HCT116 (cell line): Measurements from ENCODE around the gene EME1. TPM values are rescaled to one million over a fixed set of nuclear protein-coding genes. Genes with fewer than 3 reads are reported as not detected.

ENCODE experiments used
- ATAC-seq: fragments of 200-7000 bp; cut with Tn5 transposase; 2 replicates; pipeline ENCODE4 v1.9.1; 2020; ENCODE audit warnings: mild to moderate bottlenecking, moderate library complexity
- BruUV-seq: library from RNA; stranded (reverse); fragments of 400-500 nt; replicated peaks from 2 replicates; lab custom pipeline; 2021; lab: Mats Ljungman, UMichigan
- CTCF ChIA-PET: fragments of 300-600 bp; sonication (Branson Sonifier 250); formaldehyde crosslinking; loops from one replicate; lab custom pipeline; 2021; ENCODE audit warnings: antibody characterized with exemption; lab: Charles Lee
- POLR2A ChIA-PET: fragments of 300-600, 350-600 bp; sonication (Branson Sonifier 250); formaldehyde crosslinking; loops from one replicate; lab custom pipeline; 2021; ENCODE audit warnings: antibody characterized with exemption; lab: Charles Lee
- RAD21 ChIA-PET, 2 experiments: fragments of 300-600 bp; sonication (Branson Sonifier 250); formaldehyde crosslinking; loops; one replicate each; lab custom pipeline; 2023; ENCODE audit warnings: low total read pairs in 2 of 2; ENCODE audit not compliant: uncharacterized antibody in 2 of 2, unreplicated experiment in 2 of 2, low non-redundant PET in 1 of 2; lab: Charles Lee
- DNase-seq: peaks from one replicate; pipeline ENCODE4 v3.0.0-alpha.2; 2010; ENCODE audit warnings: low read depth, low spot score
- H2AFZ ChIP-seq: fragments of 200-600 bp; shearing (Covaris generic), sonication (generic); 2 replicates; pipeline ENCODE4 v1.6.1; 2017; ENCODE audit warnings: low read depth, mixed run types, mixed read lengths, antibody characterized with exemption, low read length; ENCODE audit not compliant: poor library complexity, severe bottlenecking
- H3K27ac ChIP-seq: 2 replicates; pipeline ENCODE4 v1.5.1; 2012; ENCODE audit warnings: low read depth, low read length
- H3K27me3 ChIP-seq: fragments of 200-600 bp; sonication (generic); 2 replicates; pipeline ENCODE4 v1.6.1; 2016; ENCODE audit warnings: mixed run types, low read length, mixed read lengths; ENCODE audit not compliant: insufficient read depth
- H3K36me3 ChIP-seq, 2 experiments: fragments of 200-500 bp in 1 of 2; fragments of 200-600 bp in 1 of 2; sonication (Bioruptor generic) in 1 of 2; sonication (generic) in 1 of 2; 2 replicates each; pipeline versions ENCODE4 v1.5.1 to v1.6.1; 2014 to 2016; ENCODE audit warnings: low read length in 2 of 2, inconsistent platforms in 1 of 2, mixed read lengths in 1 of 2, mixed run types in 1 of 2; ENCODE audit not compliant: insufficient read depth in 2 of 2, control insufficient read depth in 1 of 2
- H3K4me1 ChIP-seq, 2 experiments: fragments of 200-600 bp in 1 of 2; sonication (generic) in 1 of 2; 2 replicates each; pipeline versions ENCODE4 v1.5.1 to v1.6.1; 2012 to 2017; ENCODE audit warnings: low read length in 2 of 2, inconsistent platforms in 1 of 2, mild to moderate bottlenecking in 1 of 2, mixed read lengths in 1 of 2, mixed run types in 1 of 2, moderate library complexity in 1 of 2; ENCODE audit not compliant: insufficient read depth in 2 of 2, control insufficient read depth in 1 of 2
- H3K4me2 ChIP-seq: fragments of 200-600 bp; sonication (generic); 2 replicates; pipeline ENCODE4 v1.6.1; 2017; ENCODE audit warnings: mixed run types, low read length, mixed read lengths
- H3K4me3 ChIP-seq, 2 experiments: fragments of 200-600 bp in 1 of 2; sonication (generic) in 1 of 2; replicated peaks in 1 of 2; 2 replicates each; pipeline ENCODE4 v1.5.1; 2011 to 2016; ENCODE audit warnings: low read length in 2 of 2, control low read depth in 1 of 2, low read depth in 1 of 2, mild to moderate bottlenecking in 1 of 2, mixed read lengths in 1 of 2, mixed run types in 1 of 2
- H3K79me2 ChIP-seq: fragments of 200-600 bp; sonication (generic); 2 replicates; pipeline ENCODE4 v1.6.1; 2017; ENCODE audit warnings: mild to moderate bottlenecking, mixed run types, low read length, moderate library complexity, mixed read lengths; ENCODE audit not compliant: insufficient read depth
- H3K9ac ChIP-seq: fragments of 200-600 bp; sonication (generic); 2 replicates; pipeline ENCODE4 v1.6.1; 2016; ENCODE audit warnings: low read length, mixed read lengths
- H3K9me2 ChIP-seq: fragments of 200-600 bp; sonication (generic), shearing (Covaris generic); 2 replicates; pipeline ENCODE4 v1.6.1; 2017; ENCODE audit warnings: mixed run types, mild to moderate bottlenecking, moderate library complexity; ENCODE audit not compliant: insufficient read depth
- H3K9me3 ChIP-seq, 2 experiments: fragments of 200-500 bp in 1 of 2; fragments of 200-600 bp in 1 of 2; sonication (Bioruptor generic) in 1 of 2; sonication (generic) in 1 of 2; 2 replicates each; pipeline ENCODE4 v1.6.1; 2014 to 2017; ENCODE audit warnings: low read length in 2 of 2, mixed read lengths in 2 of 2, inconsistent platforms in 1 of 2, low read depth in 1 of 2, mild to moderate bottlenecking in 1 of 2, mixed run types in 1 of 2, moderate library complexity in 1 of 2; ENCODE audit not compliant: control insufficient read depth in 1 of 2, insufficient read depth in 1 of 2
- H4K20me1 ChIP-seq: fragments of 200-600 bp; sonication (generic), shearing (Covaris generic); 2 replicates; pipeline ENCODE4 v1.6.1; 2017; ENCODE audit warnings: mixed run types, mild to moderate bottlenecking, moderate library complexity; ENCODE audit not compliant: insufficient read depth
- ELF1 ChIP-seq: IDR thresholded peaks from 2 replicates; pipeline ENCODE4 v1.6.1; 2012; ENCODE audit warnings: low read depth, borderline replicate concordance
- EZH2 ChIP-seq: fragments of 200-600 bp; sonication (generic); IDR thresholded peaks from 2 replicates; pipeline ENCODE4 v1.6.1; 2017; ENCODE audit warnings: antibody characterized with exemption, mixed run types
- POLR2A ChIP-seq: IDR thresholded peaks from 2 replicates; pipeline ENCODE4 v1.7.0; 2011; ENCODE audit warnings: borderline replicate concordance; ENCODE audit not compliant: insufficient read depth, insufficient read length; ENCODE audit errors: extremely low read depth
- POLR2AphosphoS5 ChIP-seq: IDR thresholded peaks from 2 replicates; pipeline ENCODE4 v1.6.1; 2011; ENCODE audit warnings: mild to moderate bottlenecking, low read depth, low read length, moderate library complexity
- intact Hi-C: fragments of 100-400 bp; cut with micrococcal nuclease; formaldehyde crosslinking; loops from 2 replicates; pipeline ENCODE4 v1.10.0; 2022
- total RNA-seq: library from RNA; stranded (reverse); gene quantifications from one replicate; pipeline ENCODE4 v1.2.1, GENCODE V29; 2021; ENCODE audit not compliant: unreplicated experiment
- TF ChIP-seq, protein P1 (sequence below): IDR thresholded peaks from 2 replicates; pipeline ENCODE4 v1.6.1; 2012
- TF ChIP-seq, protein P2 (sequence below): IDR thresholded peaks from 2 replicates; pipeline ENCODE4 v1.6.1; 2012; ENCODE audit warnings: low read depth

The EME1 gene
- total RNA-seq, 1 experiment from 2014 or later = 31.8 TPM

DNA sequence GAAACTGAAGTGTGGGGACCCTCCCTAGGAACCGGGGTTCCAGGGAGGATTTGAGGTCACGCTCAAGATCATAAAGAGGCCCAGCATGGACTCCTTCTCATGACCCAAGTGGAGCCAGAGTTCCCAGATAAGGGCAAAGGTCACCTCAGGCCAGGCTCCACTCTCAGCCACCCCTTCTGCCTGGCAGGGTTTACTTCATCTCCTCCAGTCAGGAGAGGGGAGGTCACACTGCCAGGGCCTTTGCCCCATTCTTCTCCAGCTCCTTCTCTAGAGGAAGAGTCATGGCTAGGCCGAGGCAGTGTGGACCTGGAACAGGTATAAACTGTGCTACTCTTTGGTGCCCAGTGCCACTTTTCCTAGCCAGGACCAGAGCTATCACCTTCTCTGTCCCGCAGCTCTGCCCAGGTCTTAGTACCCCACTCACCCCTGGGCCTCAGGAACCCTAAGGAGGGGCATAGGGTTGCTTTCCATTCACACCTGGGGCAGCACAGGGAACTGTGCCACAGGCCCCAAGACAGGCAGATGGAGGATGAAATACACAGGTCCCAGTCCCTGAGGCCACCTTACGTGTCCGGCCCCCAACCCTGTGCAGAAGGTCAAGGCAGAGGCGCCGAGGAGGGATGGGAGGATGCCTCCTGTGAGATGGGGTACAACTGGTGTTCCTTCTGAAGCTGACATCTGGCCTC lies 52.1 kb downstream of the EME1 start:
- H3K9ac ChIP-seq = peak overlapping the region; percentile 59; the same call in 1 of the 2 replicates
- ATAC-seq (no peak), DNase-seq (no peak)
- H3K27ac ChIP-seq = peak overlapping the region; percentile 56; the same call in 1 of the 2 replicates
- no peak for TF ChIP-seq ELF1
- no peak for TF ChIP-seq POLR2AphosphoS5
- TF ChIP-seq, protein P1, sequence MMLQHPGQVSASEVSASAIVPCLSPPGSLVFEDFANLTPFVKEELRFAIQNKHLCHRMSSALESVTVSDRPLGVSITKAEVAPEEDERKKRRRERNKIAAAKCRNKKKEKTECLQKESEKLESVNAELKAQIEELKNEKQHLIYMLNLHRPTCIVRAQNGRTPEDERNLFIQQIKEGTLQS = no peak
- no peak for TF ChIP-seq POLR2A
- TF ChIP-seq, protein P2, sequence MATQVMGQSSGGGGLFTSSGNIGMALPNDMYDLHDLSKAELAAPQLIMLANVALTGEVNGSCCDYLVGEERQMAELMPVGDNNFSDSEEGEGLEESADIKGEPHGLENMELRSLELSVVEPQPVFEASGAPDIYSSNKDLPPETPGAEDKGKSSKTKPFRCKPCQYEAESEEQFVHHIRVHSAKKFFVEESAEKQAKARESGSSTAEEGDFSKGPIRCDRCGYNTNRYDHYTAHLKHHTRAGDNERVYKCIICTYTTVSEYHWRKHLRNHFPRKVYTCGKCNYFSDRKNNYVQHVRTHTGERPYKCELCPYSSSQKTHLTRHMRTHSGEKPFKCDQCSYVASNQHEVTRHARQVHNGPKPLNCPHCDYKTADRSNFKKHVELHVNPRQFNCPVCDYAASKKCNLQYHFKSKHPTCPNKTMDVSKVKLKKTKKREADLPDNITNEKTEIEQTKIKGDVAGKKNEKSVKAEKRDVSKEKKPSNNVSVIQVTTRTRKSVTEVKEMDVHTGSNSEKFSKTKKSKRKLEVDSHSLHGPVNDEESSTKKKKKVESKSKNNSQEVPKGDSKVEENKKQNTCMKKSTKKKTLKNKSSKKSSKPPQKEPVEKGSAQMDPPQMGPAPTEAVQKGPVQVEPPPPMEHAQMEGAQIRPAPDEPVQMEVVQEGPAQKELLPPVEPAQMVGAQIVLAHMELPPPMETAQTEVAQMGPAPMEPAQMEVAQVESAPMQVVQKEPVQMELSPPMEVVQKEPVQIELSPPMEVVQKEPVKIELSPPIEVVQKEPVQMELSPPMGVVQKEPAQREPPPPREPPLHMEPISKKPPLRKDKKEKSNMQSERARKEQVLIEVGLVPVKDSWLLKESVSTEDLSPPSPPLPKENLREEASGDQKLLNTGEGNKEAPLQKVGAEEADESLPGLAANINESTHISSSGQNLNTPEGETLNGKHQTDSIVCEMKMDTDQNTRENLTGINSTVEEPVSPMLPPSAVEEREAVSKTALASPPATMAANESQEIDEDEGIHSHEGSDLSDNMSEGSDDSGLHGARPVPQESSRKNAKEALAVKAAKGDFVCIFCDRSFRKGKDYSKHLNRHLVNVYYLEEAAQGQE = no peak
- no peak for TF ChIP-seq EZH2
- no peaks in the 10 kb centered on the region for H3K9me3 ChIP-seq
- ChIA-PET POLR2A (no interaction called here), CTCF (interaction anchor here (0.9 kb wide), 1 partner anchor 28 kb away, joined by 3 read pairs; the partner anchor contains the start of gene LRRC59), RAD21 (no interaction called here)
- H4K20me1 ChIP-seq = no peaks in the 10 kb centered on the region
- BruUV-seq = no TSS peak
- 0 out of 2 replicates have a peak, but pooled peaks cover 7% of the 10 kb centered on the region for H3K79me2 ChIP-seq
- peaks cover 31 to 50% of the 10 kb centered on the region in 2 experiments for H3K4me1 ChIP-seq
- H3K36me3 ChIP-seq = no peaks in the 10 kb centered on the region; a peak in 1 of 4 replicates
- peak overlapping the region; percentile 89 for H3K4me2 ChIP-seq
- no peak overlapping the region for H2AFZ ChIP-seq
- H3K9me2 ChIP-seq = no peaks in the 10 kb centered on the region
- H3K4me3 ChIP-seq = peak overlapping the region; percentile 63 to 73
- H3K27me3 ChIP-seq = no peaks in the 10 kb centered on the region
- intact Hi-C loops = no loop called here
